ENCODE data around the gene KIAA1549. TPM values are rescaled to one million over a fixed set of nuclear protein-coding genes. Genes with fewer than 3 reads are reported as not detected.

The KIAA1549 gene
- total and polyA plus RNA-seq, 10 of the 15 experiments (the other 5 are each of a cell fraction or from before 2014, with no cell fraction given) = 0.02 to 0.82 (median 0.22) TPM

- BruUV-seq (replicated peaks) = no TSS peak
- no peak for DNase-seq (ENCODE audit: low read depth, low spot score)
- no peaks in the 10 kb centered on the region for H3K4me1 ChIP-seq (ENCODE audit: control insufficient read depth, insufficient read depth, low read length)
- CTCF ChIA-PET = interaction anchor here (2.0 kb wide), 1 partner anchor 10 kb away, joined by 16 read pairs; no protein-coding TSS in a partner anchor
- no peak for FAIRE-seq
- no peaks in the 10 kb centered on the region for H3K79me2 ChIP-seq (ENCODE audit: control insufficient read depth, insufficient read depth, low read length)
- TF ChIP-seq SREBF1 (IDR thresholded peaks at IDR 0.05; ENCODE audit: low read length) = no peak
- in situ Hi-C loops (cut with MboI) (no loop called here), intact Hi-C loops (cut with micrococcal nuclease; ENCODE audit: unreplicated experiment) (no loop called here)
- no peak overlapping the region for H3K9ac ChIP-seq (ENCODE audit: control insufficient read depth, insufficient read depth, low read length)
- SMC1A ChIA-PET (ENCODE audit: uncharacterized antibody, unreplicated experiment) = interaction anchor here (1.3 kb wide), 1 partner anchor 10 kb away, joined by 6 read pairs; no protein-coding TSS in a partner anchor
- no peaks in the 10 kb centered on the region for H3K9me3 ChIP-seq (replicated peaks; ENCODE audit: control insufficient read depth, insufficient read depth, low read length)
- POLR2A ChIA-PET = no interaction called here
- RAD21 ChIA-PET (ENCODE audit: unreplicated experiment) = no interaction called here
- no peak for ATAC-seq
- no peak overlapping the region for H2AFZ ChIP-seq (ENCODE audit: control insufficient read depth, low read depth, low read length)
- H3K4me3 ChIP-seq = no peak overlapping the region
- H4K20me1 ChIP-seq (ENCODE audit: control insufficient read depth, insufficient read depth) = no peaks in the 10 kb centered on the region
- no peak overlapping the region for H3K4me2 ChIP-seq (ENCODE audit: control insufficient read depth, insufficient read depth)
- H3K27me3 ChIP-seq (replicated peaks in 1 of 2; ENCODE audit: control insufficient read depth in 2 of 2, insufficient read depth in 2 of 2, low read length in 1 of 2) = no peaks in the 10 kb centered on the region
- 74% methylated on average over 4 of the region's 4 CpGs for WGBS (ENCODE audit: insufficient coverage, insufficient replicate concordance, low lambda C conversion rate, missing lambda C conversion rate)
- no peaks in the 10 kb centered on the region for H3K36me3 ChIP-seq (ENCODE audit: control insufficient read depth in 2 of 2, insufficient read depth in 2 of 2, low read length in 1 of 2)
- H3K27ac ChIP-seq (ENCODE audit: control insufficient read depth, insufficient read depth) = no peak overlapping the region
Measured at GRCh38 chr7:138876326-138876725, 104.9 kb downstream of the KIAA1549 start.

- no peaks in the 10 kb centered on the region for H3K27me3 ChIP-seq (replicated peaks in 1 of 2; ENCODE audit: control insufficient read depth in 2 of 2, insufficient read depth in 2 of 2, low read length in 1 of 2)
- TF ChIP-seq CBX3 (IDR thresholded peaks at IDR 0.05; ENCODE audit: borderline replicate concordance, low read depth) (no peak), FOXK2 (IDR thresholded peaks at IDR 0.05) (no peak), MXI1 (IDR thresholded peaks at IDR 0.05; ENCODE audit: low read depth, low read length) (no peak), TCF3 (IDR thresholded peaks at IDR 0.05; ENCODE audit: borderline replicate concordance, insufficient read depth, low read depth, low read length) (no peak), CREM (IDR thresholded peaks at IDR 0.05; ENCODE audit: low read depth) (no peak), GABPA (IDR thresholded peaks at IDR 0.05; ENCODE audit: low read depth) (no peak), MEF2A (IDR thresholded peaks at IDR 0.05; ENCODE audit: insufficient read depth, low read depth, low read length) (no peak), HDGF (IDR thresholded peaks at IDR 0.05) (no peak), SMC3 (IDR thresholded peaks at IDR 0.05; ENCODE audit: borderline replicate concordance, low read length) (no peak)
- TF ChIP-seq, protein P1, sequence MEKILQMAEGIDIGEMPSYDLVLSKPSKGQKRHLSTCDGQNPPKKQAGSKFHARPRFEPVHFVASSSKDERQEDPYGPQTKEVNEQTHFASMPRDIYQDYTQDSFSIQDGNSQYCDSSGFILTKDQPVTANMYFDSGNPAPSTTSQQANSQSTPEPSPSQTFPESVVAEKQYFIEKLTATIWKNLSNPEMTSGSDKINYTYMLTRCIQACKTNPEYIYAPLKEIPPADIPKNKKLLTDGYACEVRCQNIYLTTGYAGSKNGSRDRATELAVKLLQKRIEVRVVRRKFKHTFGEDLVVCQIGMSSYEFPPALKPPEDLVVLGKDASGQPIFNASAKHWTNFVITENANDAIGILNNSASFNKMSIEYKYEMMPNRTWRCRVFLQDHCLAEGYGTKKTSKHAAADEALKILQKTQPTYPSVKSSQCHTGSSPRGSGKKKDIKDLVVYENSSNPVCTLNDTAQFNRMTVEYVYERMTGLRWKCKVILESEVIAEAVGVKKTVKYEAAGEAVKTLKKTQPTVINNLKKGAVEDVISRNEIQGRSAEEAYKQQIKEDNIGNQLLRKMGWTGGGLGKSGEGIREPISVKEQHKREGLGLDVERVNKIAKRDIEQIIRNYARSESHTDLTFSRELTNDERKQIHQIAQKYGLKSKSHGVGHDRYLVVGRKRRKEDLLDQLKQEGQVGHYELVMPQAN (conservative IDR thresholded peaks at IDR 0.05) = no peak
- WGBS (ENCODE audit: insufficient coverage, insufficient replicate concordance, low lambda C conversion rate, missing lambda C conversion rate) = 78% methylated on average over 9 of the region's 9 CpGs
- H3K9me3 ChIP-seq (replicated peaks; ENCODE audit: control insufficient read depth, insufficient read depth, low read length) = no peaks in the 10 kb centered on the region
- ATAC-seq (no peak), FAIRE-seq (no peak), DNase-seq (ENCODE audit: low read depth, low spot score) (no peak)
- no peak overlapping the region for H3K27ac ChIP-seq (ENCODE audit: control insufficient read depth, insufficient read depth)
- no TSS peak for BruUV-seq (replicated peaks)
- no peak overlapping the region for H3K9ac ChIP-seq (ENCODE audit: control insufficient read depth, insufficient read depth, low read length)
- intact Hi-C loops (cut with micrococcal nuclease; ENCODE audit: unreplicated experiment) (no loop called here), in situ Hi-C loops (cut with MboI) (no loop called here)
- no peak overlapping the region for H3K4me3 ChIP-seq
- ChIA-PET SMC1A (ENCODE audit: uncharacterized antibody, unreplicated experiment) (no interaction called here), POLR2A (no interaction called here), CTCF (interaction anchor here (2.8 kb wide), 1 partner anchor 11 kb away, joined by 12 read pairs; no protein-coding TSS in a partner anchor), RAD21 (ENCODE audit: unreplicated experiment) (no interaction called here)
- H3K4me2 ChIP-seq (ENCODE audit: control insufficient read depth, insufficient read depth) = no peak overlapping the region
- no peaks in the 10 kb centered on the region for H3K4me1 ChIP-seq (ENCODE audit: control insufficient read depth, insufficient read depth, low read length)
- no peaks in the 10 kb centered on the region for H3K79me2 ChIP-seq (ENCODE audit: control insufficient read depth, insufficient read depth, low read length)
- H3K36me3 ChIP-seq (ENCODE audit: control insufficient read depth in 2 of 2, insufficient read depth in 2 of 2, low read length in 1 of 2) = no peaks in the 10 kb centered on the region
- no peak overlapping the region for H2AFZ ChIP-seq (ENCODE audit: control insufficient read depth, low read depth, low read length)
- H4K20me1 ChIP-seq (ENCODE audit: control insufficient read depth, insufficient read depth) = no peaks in the 10 kb centered on the region
Measured at GRCh38 chr7:138875794-138876193, 105.4 kb downstream of the KIAA1549 start.
